ENCODE results near the gene SLC29A4.
"Not testable (repeated sequence)": the region's sequence is repeated elsewhere in the genome, so short reads cannot be mapped to it uniquely, and the experiment has no call there.

SLC29A4 gene

DNA sequence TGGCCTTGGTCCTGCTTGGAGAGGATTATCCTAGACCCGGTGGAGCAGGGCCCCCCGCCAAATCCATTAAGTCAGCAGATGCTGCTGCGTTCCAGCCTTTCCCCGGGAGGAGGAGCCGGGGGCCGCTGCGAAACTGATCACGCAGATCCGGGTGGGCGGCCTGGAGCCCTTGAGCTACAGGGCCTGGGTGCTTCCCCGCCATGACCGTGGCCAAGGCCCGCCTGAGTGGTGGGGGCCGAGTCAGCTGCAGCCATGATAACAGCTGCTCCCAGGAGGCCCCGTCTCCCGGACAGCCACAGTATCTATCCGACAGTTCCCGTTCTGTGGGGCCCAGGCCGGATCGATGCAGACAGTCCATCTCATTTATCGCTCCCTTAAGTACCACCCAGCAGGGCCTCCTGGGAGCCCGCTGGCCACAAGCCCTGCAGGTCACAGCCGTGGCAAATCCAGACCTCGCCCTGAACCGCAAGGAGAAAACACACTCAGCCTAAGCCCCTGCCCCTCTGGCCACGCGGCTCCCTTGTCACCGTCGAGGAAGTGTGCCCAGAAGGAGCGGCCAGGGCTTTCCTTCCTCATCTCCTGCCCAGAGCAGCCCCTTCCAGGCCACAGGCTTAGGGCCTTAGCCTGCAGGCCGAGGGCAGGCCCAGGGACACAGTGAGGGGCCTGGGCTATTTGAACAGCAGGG, 34.4 kb upstream of the SLC29A4 start:
- no peaks in the 10 kb centered on the region for H3K9me2 ChIP-seq (ENCODE audit: low read depth, low read length)
- H3K4me1 ChIP-seq (ENCODE audit: insufficient read depth, low read length, severe bottlenecking) = no peaks in the 10 kb centered on the region
- H3K27ac ChIP-seq (ENCODE audit: low read depth, low read length, poor library complexity, severe bottlenecking) = no peak overlapping the region
- no peaks in the 10 kb centered on the region for H4K20me1 ChIP-seq (ENCODE audit: insufficient read depth, low read length)
- no peaks in the 10 kb centered on the region; the same call in 1 of the 2 replicates for H3K36me3 ChIP-seq (ENCODE audit: insufficient read depth, low read length)
- H3K4me3 ChIP-seq (ENCODE audit: low read depth, low read length, poor library complexity, severe bottlenecking) = no peak overlapping the region
- H3F3A ChIP-seq (ENCODE audit: insufficient read depth, low read length) = no peaks in the 10 kb centered on the region
- H2AFZ ChIP-seq (ENCODE audit: low read length) = no peak overlapping the region
- H3K9me3 ChIP-seq (ENCODE audit: low read length) = peaks cover 3% of the 10 kb centered on the region; the same call in 1 of the 2 replicates
- no peak overlapping the region for H3K9ac ChIP-seq (ENCODE audit: low read length)
- H3K79me2 ChIP-seq (ENCODE audit: insufficient read depth, low read length) = no peaks in the 10 kb centered on the region
- no peaks in the 10 kb centered on the region; the same call in 1 of the 2 replicates for H3K27me3 ChIP-seq (ENCODE audit: insufficient read depth, low read length)
- TF ChIP-seq EZH2 (IDR thresholded peaks at IDR 0.05; ENCODE audit: borderline replicate concordance, low read length) = no peak
- TF ChIP-seq CTCF (IDR thresholded peaks at IDR 0.05; ENCODE audit: low read length) = no peak
- H3K4me2 ChIP-seq (ENCODE audit: low read length) = no peak overlapping the region

- H3K9me3 ChIP-seq (ENCODE audit: low read length); H3K27ac ChIP-seq (ENCODE audit: low read depth, low read length, poor library complexity, severe bottlenecking); H4K20me1 ChIP-seq (ENCODE audit: insufficient read depth, low read length); H3K4me3 ChIP-seq (ENCODE audit: low read depth, low read length, poor library complexity, severe bottlenecking); H3K79me2 ChIP-seq (ENCODE audit: insufficient read depth, low read length); H3K9me2 ChIP-seq (ENCODE audit: low read depth, low read length); H3K4me2 ChIP-seq (ENCODE audit: low read length); H3K9ac ChIP-seq (ENCODE audit: low read length); H2AFZ ChIP-seq (ENCODE audit: low read length); H3K4me1 ChIP-seq (ENCODE audit: insufficient read depth, low read length, severe bottlenecking); H3F3A ChIP-seq (ENCODE audit: insufficient read depth, low read length); H3K36me3 ChIP-seq (ENCODE audit: insufficient read depth, low read length); H3K27me3 ChIP-seq (ENCODE audit: insufficient read depth, low read length): not testable (repeated sequence)
Measured at GRCh38 chr7:5250787-5251186, 32.0 kb upstream of the SLC29A4 start.

GRCh38 chr7:5253529-5253928, 29.2 kb upstream of the SLC29A4 start:
- not testable (repeated sequence) for H3K79me2 ChIP-seq (ENCODE audit: insufficient read depth, low read length); H3K9me3 ChIP-seq (ENCODE audit: low read length); H3K4me3 ChIP-seq (ENCODE audit: low read depth, low read length, poor library complexity, severe bottlenecking); H3K9me2 ChIP-seq (ENCODE audit: low read depth, low read length); H3K27ac ChIP-seq (ENCODE audit: low read depth, low read length, poor library complexity, severe bottlenecking); H3K27me3 ChIP-seq (ENCODE audit: insufficient read depth, low read length); H3K4me2 ChIP-seq (ENCODE audit: low read length); H3F3A ChIP-seq (ENCODE audit: insufficient read depth, low read length); H3K9ac ChIP-seq (ENCODE audit: low read length); H3K36me3 ChIP-seq (ENCODE audit: insufficient read depth, low read length); H4K20me1 ChIP-seq (ENCODE audit: insufficient read depth, low read length); H2AFZ ChIP-seq (ENCODE audit: low read length); H3K4me1 ChIP-seq (ENCODE audit: insufficient read depth, low read length, severe bottlenecking)

DNA sequence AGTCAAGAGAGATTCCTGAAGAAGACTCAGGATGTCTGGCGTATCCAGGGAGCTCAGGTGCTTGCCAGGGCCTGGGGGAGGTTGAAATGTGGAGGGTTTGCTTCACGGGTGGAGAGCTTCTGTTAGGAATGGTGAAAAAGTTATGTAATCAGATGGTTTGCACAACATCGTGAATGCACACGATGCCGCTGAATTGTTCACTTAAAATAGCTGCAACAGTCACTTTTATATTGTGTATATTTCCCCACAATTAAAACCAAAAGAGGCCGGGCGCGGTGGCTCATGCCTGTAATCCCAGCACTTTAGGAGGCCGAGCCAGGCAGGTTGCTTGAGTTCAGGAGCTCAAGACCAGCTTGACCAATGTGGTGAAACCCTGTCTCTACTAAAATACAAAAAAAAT, 28.4 kb upstream of the SLC29A4 start:
- H3K9me2 ChIP-seq (ENCODE audit: low read depth, low read length); H2AFZ ChIP-seq (ENCODE audit: low read length); H3K9ac ChIP-seq (ENCODE audit: low read length); H3K27ac ChIP-seq (ENCODE audit: low read depth, low read length, poor library complexity, severe bottlenecking); H3K27me3 ChIP-seq (ENCODE audit: insufficient read depth, low read length); H3K9me3 ChIP-seq (ENCODE audit: low read length); H3K36me3 ChIP-seq (ENCODE audit: insufficient read depth, low read length); H3K4me3 ChIP-seq (ENCODE audit: low read depth, low read length, poor library complexity, severe bottlenecking); H3K79me2 ChIP-seq (ENCODE audit: insufficient read depth, low read length); H3K4me1 ChIP-seq (ENCODE audit: insufficient read depth, low read length, severe bottlenecking); H3K4me2 ChIP-seq (ENCODE audit: low read length); H4K20me1 ChIP-seq (ENCODE audit: insufficient read depth, low read length); H3F3A ChIP-seq (ENCODE audit: insufficient read depth, low read length): not testable (repeated sequence)

Data from OCI-LY1 (cell line).